ENCODE measurements around the gene MCRIP1. TPM values are rescaled to one million over a fixed set of nuclear protein-coding genes. Genes with fewer than 3 reads are reported as not detected.

The MCRIP1 gene
- total RNA-seq, 1 experiment from 2014 or later = 126 TPM

DNA sequence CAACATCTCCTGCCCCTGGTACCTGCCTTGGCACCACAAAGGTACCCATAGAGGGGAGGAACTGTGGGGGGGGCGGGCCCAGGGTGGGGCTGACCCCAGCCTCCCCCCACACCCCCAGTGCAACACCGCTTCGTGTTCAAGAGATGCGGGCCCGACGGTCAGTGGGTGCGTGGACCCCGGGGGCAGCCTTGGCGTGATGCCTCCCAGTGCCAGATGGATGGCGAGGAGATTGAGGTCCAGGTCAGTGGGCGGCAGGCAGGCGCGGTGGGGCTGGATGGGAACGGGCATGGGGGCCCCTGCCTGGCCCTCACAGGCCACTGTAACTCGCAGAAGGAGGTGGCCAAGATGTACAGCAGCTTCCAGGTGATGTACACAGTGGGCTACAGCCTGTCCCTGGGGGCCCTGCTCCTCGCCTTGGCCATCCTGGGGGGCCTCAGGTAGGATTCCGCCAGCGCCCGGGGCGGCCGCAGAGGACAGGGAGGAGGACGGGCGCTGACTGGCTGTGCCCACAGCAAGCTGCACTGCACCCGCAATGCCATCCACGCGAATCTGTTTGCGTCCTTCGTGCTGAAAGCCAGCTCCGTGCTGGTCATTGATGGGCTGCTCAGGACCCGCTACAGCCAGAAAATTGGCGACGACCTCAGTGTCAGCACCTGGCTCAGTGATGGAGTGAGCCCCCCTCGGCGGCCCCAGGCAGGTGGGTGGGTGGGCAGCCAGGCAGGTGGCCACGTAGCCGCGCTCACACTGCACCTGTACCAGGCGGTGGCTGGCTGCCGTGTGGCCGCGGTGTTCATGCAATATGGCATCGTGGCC lies 22.0 kb downstream of the MCRIP1 start:
- POLR2A ChIA-PET = no interaction called here

More for the DNA sequence above, 22.0 kb downstream of the MCRIP1 start:
- H3K9me3 Mint-ChIP-seq = no peaks in the 10 kb centered on the region
- H3K4me1 Mint-ChIP-seq = no peaks in the 10 kb centered on the region
- peaks cover 11% of the 10 kb centered on the region for H3K27me3 Mint-ChIP-seq (ENCODE audit: low read depth)
- ATAC-seq = no peak
- H3K27ac Mint-ChIP-seq = no peak overlapping the region
- no peak for DNase-seq (ENCODE audit: low spot score)
- no peaks in the 10 kb centered on the region for H3K36me3 Mint-ChIP-seq
- H3K4me3 Mint-ChIP-seq = no peak overlapping the region
- CTCF ChIA-PET = interaction anchor here (0.7 to 2.0 kb wide), 2 partner anchors 44 to 58 kb away, joined by 3 to 5 read pairs; no protein-coding TSS in a partner anchor
- TF ChIP-seq MYBL2 (CRISPR knock-in tag; IDR thresholded peaks at IDR 0.05) = no peak
- TF ChIP-seq NFE2L1 (CRISPR knock-in tag; IDR thresholded peaks at IDR 0.05) = no peak
- no peak for TF ChIP-seq ESRRA (CRISPR knock-in tag; IDR thresholded peaks at IDR 0.05; ENCODE audit: borderline replicate concordance)
- no peak for TF ChIP-seq SP1 (CRISPR knock-in tag; conservative IDR thresholded peaks at IDR 0.05)
- TF ChIP-seq, protein P1, sequence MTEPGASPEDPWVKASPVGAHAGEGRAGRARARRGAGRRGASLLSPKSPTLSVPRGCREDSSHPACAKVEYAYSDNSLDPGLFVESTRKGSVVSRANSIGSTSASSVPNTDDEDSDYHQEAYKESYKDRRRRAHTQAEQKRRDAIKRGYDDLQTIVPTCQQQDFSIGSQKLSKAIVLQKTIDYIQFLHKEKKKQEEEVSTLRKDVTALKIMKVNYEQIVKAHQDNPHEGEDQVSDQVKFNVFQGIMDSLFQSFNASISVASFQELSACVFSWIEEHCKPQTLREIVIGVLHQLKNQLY (CRISPR knock-in tag; IDR thresholded peaks at IDR 0.05) = no peak
- TF ChIP-seq, protein P2, sequence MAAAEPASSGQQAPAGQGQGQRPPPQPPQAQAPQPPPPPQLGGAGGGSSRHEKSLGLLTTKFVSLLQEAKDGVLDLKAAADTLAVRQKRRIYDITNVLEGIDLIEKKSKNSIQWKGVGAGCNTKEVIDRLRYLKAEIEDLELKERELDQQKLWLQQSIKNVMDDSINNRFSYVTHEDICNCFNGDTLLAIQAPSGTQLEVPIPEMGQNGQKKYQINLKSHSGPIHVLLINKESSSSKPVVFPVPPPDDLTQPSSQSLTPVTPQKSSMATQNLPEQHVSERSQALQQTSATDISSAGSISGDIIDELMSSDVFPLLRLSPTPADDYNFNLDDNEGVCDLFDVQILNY (CRISPR knock-in tag; IDR thresholded peaks at IDR 0.05) = no peak
- TF ChIP-seq, protein P3, sequence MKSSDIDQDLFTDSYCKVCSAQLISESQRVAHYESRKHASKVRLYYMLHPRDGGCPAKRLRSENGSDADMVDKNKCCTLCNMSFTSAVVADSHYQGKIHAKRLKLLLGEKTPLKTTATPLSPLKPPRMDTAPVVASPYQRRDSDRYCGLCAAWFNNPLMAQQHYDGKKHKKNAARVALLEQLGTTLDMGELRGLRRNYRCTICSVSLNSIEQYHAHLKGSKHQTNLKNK (CRISPR knock-in tag; IDR thresholded peaks at IDR 0.05) = no peak
- TF ChIP-seq, protein P4, sequence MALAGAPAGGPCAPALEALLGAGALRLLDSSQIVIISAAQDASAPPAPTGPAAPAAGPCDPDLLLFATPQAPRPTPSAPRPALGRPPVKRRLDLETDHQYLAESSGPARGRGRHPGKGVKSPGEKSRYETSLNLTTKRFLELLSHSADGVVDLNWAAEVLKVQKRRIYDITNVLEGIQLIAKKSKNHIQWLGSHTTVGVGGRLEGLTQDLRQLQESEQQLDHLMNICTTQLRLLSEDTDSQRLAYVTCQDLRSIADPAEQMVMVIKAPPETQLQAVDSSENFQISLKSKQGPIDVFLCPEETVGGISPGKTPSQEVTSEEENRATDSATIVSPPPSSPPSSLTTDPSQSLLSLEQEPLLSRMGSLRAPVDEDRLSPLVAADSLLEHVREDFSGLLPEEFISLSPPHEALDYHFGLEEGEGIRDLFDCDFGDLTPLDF (CRISPR knock-in tag; IDR thresholded peaks at IDR 0.05) = no peak
- no peak for TF ChIP-seq FOXP1 (CRISPR knock-in tag; IDR thresholded peaks at IDR 0.05; ENCODE audit: borderline replicate concordance)
- TF ChIP-seq, protein P5, sequence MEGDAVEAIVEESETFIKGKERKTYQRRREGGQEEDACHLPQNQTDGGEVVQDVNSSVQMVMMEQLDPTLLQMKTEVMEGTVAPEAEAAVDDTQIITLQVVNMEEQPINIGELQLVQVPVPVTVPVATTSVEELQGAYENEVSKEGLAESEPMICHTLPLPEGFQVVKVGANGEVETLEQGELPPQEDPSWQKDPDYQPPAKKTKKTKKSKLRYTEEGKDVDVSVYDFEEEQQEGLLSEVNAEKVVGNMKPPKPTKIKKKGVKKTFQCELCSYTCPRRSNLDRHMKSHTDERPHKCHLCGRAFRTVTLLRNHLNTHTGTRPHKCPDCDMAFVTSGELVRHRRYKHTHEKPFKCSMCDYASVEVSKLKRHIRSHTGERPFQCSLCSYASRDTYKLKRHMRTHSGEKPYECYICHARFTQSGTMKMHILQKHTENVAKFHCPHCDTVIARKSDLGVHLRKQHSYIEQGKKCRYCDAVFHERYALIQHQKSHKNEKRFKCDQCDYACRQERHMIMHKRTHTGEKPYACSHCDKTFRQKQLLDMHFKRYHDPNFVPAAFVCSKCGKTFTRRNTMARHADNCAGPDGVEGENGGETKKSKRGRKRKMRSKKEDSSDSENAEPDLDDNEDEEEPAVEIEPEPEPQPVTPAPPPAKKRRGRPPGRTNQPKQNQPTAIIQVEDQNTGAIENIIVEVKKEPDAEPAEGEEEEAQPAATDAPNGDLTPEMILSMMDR (IDR thresholded peaks at IDR 0.05) = no peak
- no peak for TF ChIP-seq CREB1 (CRISPR knock-in tag; IDR thresholded peaks at IDR 0.05)
- no peak for TF ChIP-seq SOX15 (CRISPR knock-in tag; IDR thresholded peaks at IDR 0.05)
- TF ChIP-seq, protein P6, sequence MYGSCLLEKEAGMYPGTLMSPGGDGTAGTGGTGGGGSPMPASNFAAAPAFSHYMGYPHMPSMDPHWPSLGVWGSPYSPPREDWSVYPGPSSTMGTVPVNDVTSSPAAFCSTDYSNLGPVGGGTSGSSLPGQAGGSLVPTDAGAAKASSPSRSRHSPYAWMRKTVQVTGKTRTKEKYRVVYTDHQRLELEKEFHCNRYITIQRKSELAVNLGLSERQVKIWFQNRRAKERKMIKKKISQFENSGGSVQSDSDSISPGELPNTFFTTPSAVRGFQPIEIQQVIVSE (CRISPR knock-in tag; IDR thresholded peaks at IDR 0.05; ENCODE audit: borderline replicate concordance) = no peak
- TF ChIP-seq, protein P7, sequence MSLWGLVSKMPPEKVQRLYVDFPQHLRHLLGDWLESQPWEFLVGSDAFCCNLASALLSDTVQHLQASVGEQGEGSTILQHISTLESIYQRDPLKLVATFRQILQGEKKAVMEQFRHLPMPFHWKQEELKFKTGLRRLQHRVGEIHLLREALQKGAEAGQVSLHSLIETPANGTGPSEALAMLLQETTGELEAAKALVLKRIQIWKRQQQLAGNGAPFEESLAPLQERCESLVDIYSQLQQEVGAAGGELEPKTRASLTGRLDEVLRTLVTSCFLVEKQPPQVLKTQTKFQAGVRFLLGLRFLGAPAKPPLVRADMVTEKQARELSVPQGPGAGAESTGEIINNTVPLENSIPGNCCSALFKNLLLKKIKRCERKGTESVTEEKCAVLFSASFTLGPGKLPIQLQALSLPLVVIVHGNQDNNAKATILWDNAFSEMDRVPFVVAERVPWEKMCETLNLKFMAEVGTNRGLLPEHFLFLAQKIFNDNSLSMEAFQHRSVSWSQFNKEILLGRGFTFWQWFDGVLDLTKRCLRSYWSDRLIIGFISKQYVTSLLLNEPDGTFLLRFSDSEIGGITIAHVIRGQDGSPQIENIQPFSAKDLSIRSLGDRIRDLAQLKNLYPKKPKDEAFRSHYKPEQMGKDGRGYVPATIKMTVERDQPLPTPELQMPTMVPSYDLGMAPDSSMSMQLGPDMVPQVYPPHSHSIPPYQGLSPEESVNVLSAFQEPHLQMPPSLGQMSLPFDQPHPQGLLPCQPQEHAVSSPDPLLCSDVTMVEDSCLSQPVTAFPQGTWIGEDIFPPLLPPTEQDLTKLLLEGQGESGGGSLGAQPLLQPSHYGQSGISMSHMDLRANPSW (CRISPR knock-in tag; conservative IDR thresholded peaks at IDR 0.05; ENCODE audit: low read depth) = no peak
- no peak for TF ChIP-seq MXD4 (CRISPR knock-in tag; IDR thresholded peaks at IDR 0.05; ENCODE audit: borderline replicate concordance)
- TF ChIP-seq SMAD3 (CRISPR knock-in tag; IDR thresholded peaks at IDR 0.05; ENCODE audit: borderline replicate concordance) = no peak
- TF ChIP-seq, protein P8, sequence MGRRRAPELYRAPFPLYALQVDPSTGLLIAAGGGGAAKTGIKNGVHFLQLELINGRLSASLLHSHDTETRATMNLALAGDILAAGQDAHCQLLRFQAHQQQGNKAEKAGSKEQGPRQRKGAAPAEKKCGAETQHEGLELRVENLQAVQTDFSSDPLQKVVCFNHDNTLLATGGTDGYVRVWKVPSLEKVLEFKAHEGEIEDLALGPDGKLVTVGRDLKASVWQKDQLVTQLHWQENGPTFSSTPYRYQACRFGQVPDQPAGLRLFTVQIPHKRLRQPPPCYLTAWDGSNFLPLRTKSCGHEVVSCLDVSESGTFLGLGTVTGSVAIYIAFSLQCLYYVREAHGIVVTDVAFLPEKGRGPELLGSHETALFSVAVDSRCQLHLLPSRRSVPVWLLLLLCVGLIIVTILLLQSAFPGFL (CRISPR knock-in tag; IDR thresholded peaks at IDR 0.05; ENCODE audit: borderline replicate concordance) = no peak
